ENCODE results near the gene ANKRD44. TPM values are rescaled to one million over a fixed set of nuclear protein-coding genes. Genes with fewer than 3 reads are reported as not detected.

Gene ANKRD44
- total RNA-seq, 1 donor from 2014 or later: 3.4 TPM

- H3K4me3 ChIP-seq: no peak overlapping the region
- H3K9me3 ChIP-seq (ENCODE audit: low read depth): no peaks in the 10 kb centered on the region
- peaks cover 17% of the 10 kb centered on the region for H3K4me1 Mint-ChIP-seq
- DNase-seq (ENCODE audit: low spot score): no peak
- no peaks in the 10 kb centered on the region for H3K36me3 Mint-ChIP-seq
- peaks cover 11% of the 10 kb centered on the region for H3F3A ChIP-seq (ENCODE audit: low read depth)
- no peak overlapping the region for H3K4me3 Mint-ChIP-seq
- H3K27me3 ChIP-seq: no peaks in the 10 kb centered on the region
- no peak overlapping the region for H3K4me2 ChIP-seq
- no peak overlapping the region for H3K9ac ChIP-seq
- H4K20me1 ChIP-seq (ENCODE audit: low read depth): no peaks in the 10 kb centered on the region
- H2AFZ ChIP-seq (replicated peaks): no peak overlapping the region
- H3K79me2 ChIP-seq (ENCODE audit: low read depth): no peaks in the 10 kb centered on the region
- no peaks in the 10 kb centered on the region for H3K36me3 ChIP-seq
- no peaks in the 10 kb centered on the region for H3K9me3 Mint-ChIP-seq
- H3K27me3 Mint-ChIP-seq (ENCODE audit: insufficient read depth, low read depth): no peaks in the 10 kb centered on the region
- H3K4me1 ChIP-seq: peaks cover 10% of the 10 kb centered on the region
- H3K27ac ChIP-seq: no peak overlapping the region
- no peak for TF ChIP-seq EZH2phosphoT487 (IDR thresholded peaks at IDR 0.05)
- no peak overlapping the region for H3K27ac Mint-ChIP-seq
Observed at GRCh38 chr2:197233473-197233872, 77.1 kb downstream of the ANKRD44 start.

- peaks cover 10% of the 10 kb centered on the region for H3K4me1 ChIP-seq
- peaks cover 11% of the 10 kb centered on the region for H3F3A ChIP-seq (ENCODE audit: low read depth)
- no peak overlapping the region for H3K4me3 ChIP-seq
- no peak overlapping the region for H3K4me3 Mint-ChIP-seq
- H3K36me3 Mint-ChIP-seq: no peaks in the 10 kb centered on the region
- no peak overlapping the region for H3K4me2 ChIP-seq
- TF ChIP-seq EZH2phosphoT487 (IDR thresholded peaks at IDR 0.05) (no peak), EZH2 (IDR thresholded peaks at IDR 0.05) (no peak), CTCF (IDR thresholded peaks at IDR 0.05) (no peak)
- no peaks in the 10 kb centered on the region for H3K27me3 ChIP-seq
- no peaks in the 10 kb centered on the region for H3K9me3 ChIP-seq (ENCODE audit: low read depth)
- H3K4me1 Mint-ChIP-seq: peaks cover 17% of the 10 kb centered on the region
- no peaks in the 10 kb centered on the region for H3K79me2 ChIP-seq (ENCODE audit: low read depth)
- no peaks in the 10 kb centered on the region for H4K20me1 ChIP-seq (ENCODE audit: low read depth)
- H3K9ac ChIP-seq: no peak overlapping the region
- no peak overlapping the region for H3K27ac Mint-ChIP-seq
- DNase-seq (ENCODE audit: low spot score): no peak
- H3K27me3 Mint-ChIP-seq (ENCODE audit: insufficient read depth, low read depth): no peaks in the 10 kb centered on the region
- H2AFZ ChIP-seq (replicated peaks): no peak overlapping the region
- H3K9me3 Mint-ChIP-seq: no peaks in the 10 kb centered on the region
- no peaks in the 10 kb centered on the region for H3K36me3 ChIP-seq
- H3K27ac ChIP-seq: no peak overlapping the region
Observed at GRCh38 chr2:197232010-197232409, 78.6 kb downstream of the ANKRD44 start.

- Mint-ChIP-seq H3K9me3 (no peaks in the 10 kb centered on the region), H3K4me3 (no peak overlapping the region), H3K4me1 (peaks cover 15% of the 10 kb centered on the region), H3K27ac (no peak overlapping the region), H3K27me3 (ENCODE audit: insufficient read depth, low read depth) (peaks cover 2% of the 10 kb centered on the region), H3K36me3 (no peaks in the 10 kb centered on the region)
- TF ChIP-seq CTCF (IDR thresholded peaks at IDR 0.05) (no peak), EZH2phosphoT487 (IDR thresholded peaks at IDR 0.05) (no peak), EZH2 (IDR thresholded peaks at IDR 0.05) (no peak)
- peaks cover 7% of the 10 kb centered on the region for H3F3A ChIP-seq (ENCODE audit: low read depth)
- no peaks in the 10 kb centered on the region for H3K9me3 ChIP-seq (ENCODE audit: low read depth)
- H3K79me2 ChIP-seq (ENCODE audit: low read depth): no peaks in the 10 kb centered on the region
- H3K4me2 ChIP-seq: no peak overlapping the region
- H3K36me3 ChIP-seq: no peaks in the 10 kb centered on the region
- no peak overlapping the region for H3K4me3 ChIP-seq
- H3K9ac ChIP-seq: no peak overlapping the region
- peaks cover 7% of the 10 kb centered on the region for H3K4me1 ChIP-seq
- H2AFZ ChIP-seq (replicated peaks): no peak overlapping the region
- no peak overlapping the region for H3K27ac ChIP-seq
- no peaks in the 10 kb centered on the region for H4K20me1 ChIP-seq (ENCODE audit: low read depth)
- H3K27me3 ChIP-seq: no peaks in the 10 kb centered on the region
- no peak for DNase-seq (ENCODE audit: low spot score)
Observed at GRCh38 chr2:197229509-197230443, 80.8 kb downstream of the ANKRD44 start.

- no peaks in the 10 kb centered on the region for H3K9me3 Mint-ChIP-seq
- Histone ChIP-seq H3K36me3 (no peaks in the 10 kb centered on the region), H2AFZ (replicated peaks) (no peak overlapping the region), H3F3A (ENCODE audit: low read depth) (no peaks in the 10 kb centered on the region), H3K27me3 (no peaks in the 10 kb centered on the region), H3K27ac (no peak overlapping the region), H4K20me1 (ENCODE audit: low read depth) (no peaks in the 10 kb centered on the region), H3K79me2 (ENCODE audit: low read depth) (no peaks in the 10 kb centered on the region), H3K4me2 (no peak overlapping the region), H3K4me1 (no peaks in the 10 kb centered on the region), H3K9ac (no peak overlapping the region), H3K4me3 (no peak overlapping the region), H3K9me3 (ENCODE audit: low read depth) (no peaks in the 10 kb centered on the region)
- no peak overlapping the region for H3K4me3 Mint-ChIP-seq
- no peak for DNase-seq (ENCODE audit: low spot score)
- H3K27ac Mint-ChIP-seq: no peak overlapping the region
- no peaks in the 10 kb centered on the region for H3K36me3 Mint-ChIP-seq
- H3K4me1 Mint-ChIP-seq: peaks cover 4% of the 10 kb centered on the region
- no peak for TF ChIP-seq CTCF (IDR thresholded peaks at IDR 0.05)
- TF ChIP-seq EZH2phosphoT487 (IDR thresholded peaks at IDR 0.05): no peak
- no peak for TF ChIP-seq EZH2 (IDR thresholded peaks at IDR 0.05)
- H3K27me3 Mint-ChIP-seq (ENCODE audit: insufficient read depth, low read depth): peaks cover 3% of the 10 kb centered on the region
Observed at GRCh38 chr2:197223451-197223850, 87.1 kb downstream of the ANKRD44 start.
